Iris pigment epithelial cell (primary cell): Measurements from ENCODE around the gene NEURL4.

ENCODE experiments used
- DNase-seq: peaks from one replicate; pipeline ENCODE4 v3.0.0-alpha.2; 2011; ENCODE audit warnings: low read depth

The NEURL4 gene

GRCh38 chr17:7323731-7324437 is 5.3 kb downstream of the NEURL4 start:
- DNase-seq: no peak

- DNase-seq: no peak
Measured at GRCh38 chr17:7322520-7323194, 6.5 kb downstream of the NEURL4 start.

GRCh38 chr17:7321466-7321865 is 7.7 kb downstream of the NEURL4 start:
- no peak for DNase-seq

DNA sequence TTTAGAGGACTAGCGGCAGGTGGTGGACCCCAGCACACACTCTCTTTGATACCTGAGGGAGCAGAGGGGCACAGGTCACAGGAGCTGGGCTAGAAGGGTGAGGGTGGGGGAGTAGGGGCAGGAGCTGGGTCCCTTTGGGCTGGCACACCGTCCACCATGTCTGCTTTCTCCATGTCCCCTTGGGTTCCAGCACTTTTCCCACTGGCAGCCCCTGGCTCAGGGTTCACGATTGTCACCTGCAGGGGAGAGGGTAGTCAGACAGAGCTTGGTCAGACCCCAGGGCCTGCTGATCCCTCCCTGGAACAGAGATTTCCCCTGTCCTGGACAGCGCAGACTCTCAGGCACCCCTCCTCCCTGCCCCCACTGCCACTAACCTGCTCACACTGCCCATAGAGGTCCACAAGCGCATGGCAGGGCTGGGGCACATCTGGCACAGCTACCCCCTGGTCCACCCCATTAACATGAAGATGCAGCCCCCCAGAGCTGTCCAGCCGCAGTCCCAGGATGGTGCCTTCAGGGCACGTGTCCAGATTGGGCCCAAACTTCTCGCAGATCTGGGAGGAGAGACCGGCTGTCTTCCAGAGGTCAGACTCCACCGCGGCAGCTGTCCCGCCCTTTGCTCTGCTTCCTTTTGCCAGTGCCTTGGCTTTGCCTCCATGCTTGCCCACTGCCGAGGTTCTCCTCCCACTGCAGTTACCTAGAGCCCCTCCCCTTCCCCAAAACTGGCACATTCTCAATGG is 10.8 kb downstream of the NEURL4 start:
- DNase-seq: no peak

GRCh38 chr17:7317161-7317803 is 11.9 kb downstream of the NEURL4 start:
- DNase-seq: no peak

DNA sequence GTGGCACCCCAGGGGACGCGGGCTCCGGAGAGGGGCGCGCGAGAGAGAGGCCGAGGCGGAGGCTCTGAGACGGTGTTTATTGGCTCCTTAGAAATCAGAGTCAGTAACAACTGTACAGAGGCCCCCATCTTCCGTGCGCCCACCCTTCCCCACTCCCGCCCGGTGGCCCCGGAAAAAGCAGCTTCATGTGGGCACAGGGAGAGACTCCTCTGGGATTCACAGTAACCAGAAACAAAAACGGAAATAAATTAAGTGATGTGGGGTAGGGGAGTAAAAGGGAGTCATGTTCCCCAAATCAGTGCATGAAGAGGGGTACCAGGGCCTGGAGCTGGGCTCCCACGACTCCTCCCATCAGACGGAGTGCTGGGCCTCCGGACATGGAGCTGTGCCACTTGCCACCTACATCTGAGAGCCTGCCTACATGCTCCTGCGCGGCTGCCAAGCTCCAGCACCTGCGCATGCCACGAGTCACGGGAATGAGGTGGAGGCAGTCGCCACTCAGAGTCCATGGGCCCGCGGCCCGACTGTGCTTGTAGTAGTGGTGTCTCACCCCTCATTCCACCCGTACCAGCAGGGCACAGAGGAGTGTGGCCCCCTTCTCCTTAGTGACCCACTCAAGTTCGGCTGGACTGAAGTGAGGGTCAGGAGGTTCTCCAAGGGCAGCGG is 13.4 kb downstream of the NEURL4 start:
- no peak for DNase-seq

- DNase-seq: peak; percentile 84
Measured at GRCh38 chr17:7314719-7315569, 14.2 kb downstream of the NEURL4 start, which contains the start of gene GPS2. GPS2 (minus strand) TSS chr17:7315360; CDS start chr17:7315052, 308 bp downstream.

DNA sequence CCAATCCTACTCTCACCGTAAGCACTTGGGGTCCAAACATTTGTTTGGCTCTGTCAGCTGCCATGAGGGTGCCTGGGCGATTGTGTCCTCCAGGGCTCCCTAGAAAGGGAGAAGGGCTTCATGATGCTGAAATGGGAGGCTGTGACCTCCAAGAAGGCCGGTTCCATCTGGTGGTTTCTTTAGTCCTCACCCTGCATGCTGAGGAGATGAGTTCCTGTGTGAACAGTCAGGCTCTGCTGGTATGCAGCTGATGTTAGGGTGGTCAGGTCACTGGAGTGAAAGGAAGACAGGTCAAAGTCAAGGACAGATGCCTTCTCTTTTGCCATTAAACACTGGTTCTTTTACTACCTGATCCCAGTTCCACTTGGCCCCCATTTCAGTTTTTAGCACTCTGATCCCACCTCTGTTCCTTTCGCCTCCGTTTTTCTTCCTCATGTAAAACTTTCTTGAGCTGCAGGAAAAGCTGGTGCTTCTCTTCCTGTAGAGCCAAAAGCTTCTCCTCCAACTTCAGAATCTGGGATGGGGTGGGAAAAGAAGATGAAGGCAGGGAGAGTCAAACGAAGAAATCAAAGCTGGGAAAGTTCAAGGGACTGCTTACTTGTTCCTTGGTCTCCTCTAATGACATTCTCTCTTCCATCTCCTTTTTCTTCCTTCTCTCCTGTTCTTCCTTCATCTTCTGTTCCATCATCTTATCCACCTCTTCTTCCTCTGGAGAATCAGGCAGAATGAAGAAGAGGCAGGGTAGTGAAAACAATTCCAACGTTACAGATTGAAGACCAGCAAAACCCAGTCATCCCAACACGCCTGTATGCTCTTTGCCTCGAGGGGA is 15.0 kb downstream of the NEURL4 start:
- DNase-seq: peak; percentile 42

GRCh38 chr17:7313088-7313889 is 15.8 kb downstream of the NEURL4 start:
- no peak for DNase-seq

DNA sequence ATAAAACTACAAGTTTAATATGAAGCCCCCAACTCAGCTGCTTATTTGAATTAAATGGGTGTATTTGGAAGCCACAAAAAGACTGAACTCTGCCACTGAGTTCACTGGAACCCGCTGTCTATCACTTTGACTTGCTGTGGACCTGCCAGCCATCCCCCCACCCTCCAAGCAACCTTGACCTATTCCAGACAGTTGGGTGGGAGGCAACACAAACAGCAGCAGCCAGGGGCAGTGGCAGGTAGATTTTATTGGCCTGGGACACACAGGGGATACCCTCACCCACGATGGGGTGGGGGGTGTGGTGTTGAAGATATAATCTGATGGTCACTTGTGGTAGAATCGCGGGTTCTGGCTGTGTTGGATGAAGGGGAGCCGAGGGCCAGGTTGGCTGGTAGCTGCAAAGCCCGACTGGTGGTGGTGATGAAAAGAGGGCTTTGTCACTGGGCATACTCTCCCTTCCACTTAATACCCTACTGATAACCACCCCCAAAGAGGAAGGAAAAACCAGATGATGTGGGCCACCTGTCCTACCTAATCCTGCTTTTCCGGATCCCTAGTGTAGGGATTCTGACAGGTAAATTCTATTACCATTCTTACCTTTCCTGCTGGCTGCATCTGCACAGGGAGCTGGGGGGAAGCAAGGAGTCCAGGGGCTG is 16.6 kb downstream of the NEURL4 start:
- no peak for DNase-seq

DNA sequence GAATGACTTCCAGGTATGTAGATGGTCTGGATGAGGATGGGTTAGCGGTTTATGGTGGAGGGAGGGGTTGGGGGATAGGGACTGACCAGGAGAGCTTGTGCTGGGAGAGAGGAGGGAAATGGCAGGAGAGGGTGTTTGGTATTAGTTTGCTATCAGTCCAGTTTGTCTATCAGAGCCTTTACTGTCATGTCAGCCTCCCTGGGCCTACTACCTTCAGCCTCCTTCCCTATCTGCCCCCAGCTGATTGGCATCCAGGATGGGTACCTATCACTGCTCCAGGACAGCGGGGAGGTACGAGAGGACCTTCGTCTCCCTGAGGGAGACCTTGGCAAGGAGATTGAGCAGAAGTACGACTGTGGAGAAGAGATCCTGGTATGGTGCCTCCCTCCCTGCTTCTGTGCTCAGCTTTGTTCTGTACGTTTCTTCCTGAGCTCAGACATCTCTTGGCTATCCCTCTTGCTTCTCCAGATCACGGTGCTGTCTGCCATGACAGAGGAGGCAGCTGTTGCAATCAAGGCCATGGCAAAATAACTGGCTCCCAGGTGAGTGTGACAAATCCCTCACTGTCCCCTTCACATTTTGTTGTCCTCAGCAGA is 17.9 kb downstream of the NEURL4 start:
- DNase-seq: no peak

- no peak for DNase-seq
Measured at GRCh38 chr17:7309628-7310027, 19.5 kb downstream of the NEURL4 start.

DNA sequence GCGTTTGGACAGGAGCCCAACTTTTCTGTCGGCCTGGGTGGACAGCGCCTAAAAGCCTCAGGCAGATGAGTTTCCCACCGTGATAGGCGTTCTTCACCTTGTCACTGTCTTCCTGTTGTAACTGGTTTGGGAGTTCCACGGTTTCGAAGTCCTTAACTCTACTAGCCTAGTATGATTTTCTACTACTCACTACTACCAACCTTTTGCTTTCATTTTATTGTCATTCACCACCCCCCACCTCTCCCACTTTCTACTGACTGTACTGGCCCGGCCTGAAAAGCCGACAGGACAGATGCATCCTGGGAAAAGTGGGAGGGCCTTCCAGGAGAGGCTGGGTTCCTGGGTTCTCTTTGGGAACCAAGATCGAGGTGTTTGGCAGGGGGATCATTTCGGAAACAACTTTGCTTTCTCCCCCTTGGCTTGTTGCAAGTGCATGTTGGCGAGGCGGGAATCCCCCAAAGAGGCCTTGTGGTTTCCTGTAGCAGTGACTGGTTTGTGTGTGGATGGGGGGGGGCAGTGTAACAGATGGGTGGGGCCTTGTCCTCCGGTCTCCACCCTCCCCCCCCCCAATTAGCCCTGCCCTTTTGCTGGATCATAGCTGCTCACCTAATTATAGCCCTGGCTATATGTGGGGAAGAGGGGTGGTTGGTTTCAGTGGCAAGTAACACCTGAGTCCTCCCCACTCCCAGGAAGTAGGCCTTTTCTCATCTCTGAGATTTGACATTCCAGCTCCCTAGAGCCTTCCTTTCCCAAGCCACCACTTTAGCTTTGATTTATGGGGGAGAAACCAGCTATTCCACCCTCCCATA is 20.3 kb downstream of the NEURL4 start:
- DNase-seq: peak; percentile 86

DNA sequence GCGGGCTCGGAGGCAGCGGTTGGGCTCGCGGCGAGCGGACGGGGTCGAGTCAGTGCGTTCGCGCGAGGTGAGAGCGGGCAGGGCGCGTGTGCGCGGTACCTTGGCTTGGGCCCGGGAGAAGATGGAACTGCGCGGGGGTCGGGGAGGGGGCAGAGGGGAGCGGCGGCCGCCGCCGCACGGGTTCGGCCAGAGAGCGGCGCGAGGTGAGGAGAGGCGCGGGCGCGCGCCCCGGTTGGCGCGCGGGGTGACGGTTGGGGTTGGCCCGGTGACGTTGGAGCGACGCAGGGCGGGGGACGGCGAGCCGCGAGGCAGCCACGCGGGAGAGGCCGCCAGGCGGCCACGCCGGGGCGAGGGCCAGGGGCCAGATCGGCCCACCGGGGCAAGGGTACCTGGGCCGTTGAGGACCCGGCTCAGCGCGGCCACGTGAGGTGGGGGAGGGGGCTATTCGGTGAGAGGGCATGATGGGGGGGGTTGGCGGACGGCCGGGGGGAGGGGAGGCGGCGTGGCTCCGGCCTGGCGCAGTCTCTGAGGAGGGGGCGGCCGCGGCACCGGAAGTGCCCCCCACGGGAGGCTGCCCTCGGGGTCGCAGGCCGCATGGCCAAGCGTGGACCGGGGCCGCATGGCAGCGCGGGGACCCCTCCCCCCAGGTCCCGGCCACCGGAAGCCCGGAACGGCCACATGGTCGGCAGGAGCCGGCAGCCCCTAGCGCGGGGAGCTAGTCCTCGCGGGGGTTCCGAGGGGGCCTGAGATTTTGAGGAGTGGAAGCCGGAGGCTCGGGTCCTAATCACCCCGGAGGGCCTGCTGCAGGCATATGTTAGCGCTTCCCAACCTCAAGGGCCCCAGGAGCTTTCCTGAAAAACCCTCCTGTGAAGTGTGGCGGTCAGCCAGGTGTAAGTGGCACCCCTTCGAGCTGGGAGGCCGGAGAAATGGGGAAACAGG is 21.2 kb downstream of the NEURL4 start:
- peak; percentile 38 for DNase-seq

DNA sequence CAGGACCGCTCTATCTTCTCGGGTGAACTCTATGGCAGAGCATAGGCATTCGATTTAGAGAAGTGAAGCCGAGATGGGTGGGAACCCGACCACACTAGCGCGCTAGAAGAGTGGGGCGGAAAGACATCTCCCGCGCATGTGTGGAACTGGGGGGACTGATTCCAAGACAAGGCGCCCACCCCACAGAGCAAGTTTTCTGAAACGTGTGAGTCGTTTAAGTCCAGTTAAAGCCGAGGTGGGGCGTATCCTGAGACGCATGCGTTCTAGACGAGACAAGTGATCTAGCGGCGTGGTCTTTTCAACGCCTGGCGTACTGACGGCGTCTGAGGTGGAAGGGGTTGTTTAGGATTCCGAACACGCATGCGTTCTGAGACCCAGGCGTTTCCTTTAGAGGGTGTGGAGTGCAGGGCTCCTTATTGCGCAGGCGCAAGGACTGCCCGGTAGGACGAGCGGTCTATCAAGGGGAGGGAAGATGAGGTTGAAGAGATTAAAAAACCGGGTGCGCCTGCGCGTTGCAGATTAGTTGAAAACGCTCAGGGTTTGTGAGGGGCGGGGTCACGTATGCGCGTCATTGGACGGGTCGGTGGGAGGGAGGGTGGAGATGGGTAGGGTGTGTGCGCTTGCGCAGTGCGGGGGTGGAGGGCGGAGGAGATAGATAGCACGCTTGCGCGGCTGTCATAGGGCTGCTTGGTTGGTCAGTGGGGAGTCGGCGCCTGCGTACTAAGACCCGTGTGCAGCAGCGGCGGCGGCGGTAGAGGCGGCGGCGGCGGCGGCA is 22.0 kb downstream of the NEURL4 start, which contains the start of gene EIF5A:
TSS of gene EIF5A (plus strand) at position 718 of the 775 bp plus-strand sequence. CDS start 2,008 bp downstream, outside the sequence.
- DNase-seq: peak; percentile 100
